SW480 (cell line): ENCODE measurements around the gene HOXB4.

Experiments
- DNase-seq: peaks from one replicate; pipeline ENCODE4 v3.0.0-alpha.2; 2016; ENCODE audit warnings: low spot score

HOXB4 gene

DNA sequence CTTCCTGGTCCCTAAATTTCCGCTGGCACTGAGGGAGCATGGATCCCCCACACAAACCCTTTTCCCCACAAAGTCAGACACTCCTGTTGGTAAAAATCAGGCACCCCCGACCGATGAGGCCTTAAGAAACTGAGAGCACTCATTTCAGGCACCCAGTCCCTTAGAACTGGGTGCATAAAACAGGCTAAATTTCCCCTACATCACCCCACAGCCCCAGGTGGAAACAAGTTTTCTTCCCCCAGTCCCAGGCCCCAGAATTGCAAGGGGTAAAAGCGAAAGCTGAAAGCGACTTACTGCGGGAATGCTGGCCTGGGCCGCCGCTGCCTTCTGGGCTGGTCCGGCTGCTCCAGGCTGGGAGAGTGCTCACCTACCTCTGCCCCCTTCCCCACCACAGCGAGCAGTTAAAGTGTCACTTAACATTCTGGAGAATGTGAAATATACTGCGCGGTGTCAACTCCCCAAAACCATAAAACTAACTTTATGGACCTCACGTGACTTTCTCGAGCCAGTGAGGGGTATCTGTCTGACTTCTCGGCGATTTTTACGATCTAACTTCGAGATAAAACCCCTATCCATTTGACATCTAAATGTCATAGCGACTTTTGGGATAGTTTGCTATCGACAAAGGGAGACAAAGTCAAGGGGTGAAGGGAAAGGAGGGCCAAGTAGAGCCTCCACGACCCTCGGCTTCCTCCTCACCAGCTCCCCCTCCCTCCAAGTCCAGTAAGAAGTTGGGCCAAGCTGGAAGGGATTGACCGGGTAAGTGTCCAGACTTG lies 11.9 kb upstream of the HOXB4 start, which contains the start of gene HOXB3:
TSS of gene HOXB3 (minus strand) at position 411 of the 776 bp plus-strand sequence. CDS start 37,767 bp downstream, outside the sequence.
- peak; percentile 88 for DNase-seq

DNA sequence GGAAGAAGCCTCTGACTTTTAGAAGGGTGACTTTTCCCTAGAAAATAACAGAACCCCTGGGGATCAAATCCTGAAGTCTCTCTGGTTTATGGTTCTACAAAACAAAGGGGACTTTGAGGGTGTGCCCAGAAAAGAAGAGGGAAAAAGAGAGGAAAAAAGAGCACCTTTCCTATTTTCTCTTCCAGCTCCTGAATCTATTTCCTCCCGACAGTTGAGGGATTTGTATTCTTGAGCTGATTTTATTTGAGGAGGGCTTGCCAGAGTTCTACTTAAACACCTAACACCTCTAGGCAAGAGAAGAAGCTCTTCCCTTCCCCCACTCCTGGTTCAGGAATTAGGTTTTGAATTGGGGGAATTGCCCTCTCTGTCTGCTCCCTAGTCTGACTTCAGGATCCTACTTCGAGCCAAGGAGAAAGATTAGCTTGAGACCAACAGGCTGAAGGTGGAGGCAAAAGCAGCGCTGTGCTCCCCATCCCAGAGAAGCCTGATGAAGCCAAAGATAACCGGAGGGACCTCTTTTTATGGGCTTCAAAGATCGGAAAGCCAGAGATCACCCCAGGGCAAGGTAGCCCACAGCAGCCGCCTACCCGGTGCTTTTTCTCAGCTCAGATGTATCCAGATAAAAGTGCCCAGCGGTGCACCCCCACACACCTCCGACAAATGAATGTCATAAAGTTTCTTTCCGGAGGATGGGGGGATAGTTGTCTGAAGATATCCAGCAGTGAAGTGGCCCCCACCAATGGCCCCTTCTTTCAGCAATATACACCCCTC lies 11.1 kb upstream of the HOXB4 start:
- DNase-seq, result peak; percentile 29

DNA sequence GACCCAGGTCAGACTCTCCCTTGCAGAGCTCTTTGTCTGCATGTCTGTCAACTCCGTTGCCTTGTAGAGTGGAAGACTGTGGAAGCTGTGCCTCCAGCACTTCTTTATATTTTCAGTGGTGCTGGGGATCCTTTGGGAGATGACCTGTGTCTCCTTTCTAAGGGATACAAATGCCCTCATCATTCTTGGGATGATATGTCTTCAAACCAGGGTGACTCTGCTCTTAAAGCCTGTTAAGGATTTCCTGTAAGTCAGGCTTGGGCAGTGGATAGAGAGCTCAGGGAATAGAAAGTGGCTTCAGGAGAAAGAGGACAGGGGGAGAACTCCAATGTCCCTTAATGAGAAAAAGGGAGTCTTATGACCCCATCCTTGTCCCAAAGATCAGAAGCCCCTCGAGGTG lies 10.4 kb upstream of the HOXB4 start:
- DNase-seq, result peak; percentile 34

DNA sequence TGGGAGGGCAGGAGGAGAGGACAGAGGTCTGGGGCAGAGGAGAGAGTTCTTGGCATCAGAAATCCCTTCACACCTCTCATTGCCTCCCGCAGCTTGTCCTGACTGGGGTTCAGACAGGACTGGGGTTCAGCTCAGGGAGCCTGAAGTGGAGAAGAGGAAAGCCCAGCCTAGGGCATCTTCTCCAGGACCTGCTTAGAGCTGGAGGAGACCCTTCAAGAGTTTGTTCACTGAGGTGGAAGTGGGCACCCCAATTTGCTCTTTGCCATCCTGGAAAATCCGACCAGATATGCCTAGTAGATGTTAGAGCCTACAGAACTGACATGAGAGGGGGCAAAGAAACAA lies 9.9 kb upstream of the HOXB4 start:
- DNase-seq, result no peak

DNA sequence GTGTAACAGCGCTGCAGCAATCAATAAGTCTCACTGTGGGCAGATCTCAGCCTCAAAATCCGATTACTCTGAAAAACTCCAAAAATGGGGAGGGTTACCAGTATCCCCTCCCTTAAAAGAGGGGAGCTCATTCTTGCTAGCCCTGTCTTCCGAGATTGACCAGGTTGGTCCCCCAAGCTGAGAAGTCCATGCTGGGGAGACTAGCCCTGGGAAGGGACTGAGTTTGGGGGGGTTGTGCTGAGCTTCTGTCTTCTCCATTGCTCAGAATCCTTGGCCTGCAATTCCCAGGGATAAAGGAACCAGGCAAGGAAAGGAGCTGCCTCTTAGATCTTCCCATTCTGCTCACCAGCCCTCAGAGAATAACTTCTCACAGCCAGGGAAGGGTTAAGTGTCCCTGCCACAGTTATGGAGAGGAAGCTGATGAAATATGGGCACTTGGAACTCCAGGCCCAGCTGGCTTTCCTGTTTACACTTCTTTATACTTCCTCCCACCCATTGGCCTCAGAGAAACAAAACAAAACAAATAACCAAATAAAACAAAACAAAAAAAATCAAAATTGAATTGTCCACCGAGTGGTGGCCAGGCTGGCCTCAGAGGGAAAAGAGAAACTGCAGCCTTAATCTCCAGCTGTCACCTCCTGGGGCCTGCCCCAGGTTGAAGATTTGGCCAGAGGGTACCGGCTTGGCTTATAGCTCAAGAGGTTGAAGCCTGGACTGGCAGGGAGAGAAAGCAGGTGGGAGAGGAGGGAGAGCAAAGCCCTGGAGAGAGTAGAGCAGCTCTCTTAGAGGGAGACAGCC lies 9.3 kb upstream of the HOXB4 start:
- DNase-seq, result peak; percentile 79

DNA sequence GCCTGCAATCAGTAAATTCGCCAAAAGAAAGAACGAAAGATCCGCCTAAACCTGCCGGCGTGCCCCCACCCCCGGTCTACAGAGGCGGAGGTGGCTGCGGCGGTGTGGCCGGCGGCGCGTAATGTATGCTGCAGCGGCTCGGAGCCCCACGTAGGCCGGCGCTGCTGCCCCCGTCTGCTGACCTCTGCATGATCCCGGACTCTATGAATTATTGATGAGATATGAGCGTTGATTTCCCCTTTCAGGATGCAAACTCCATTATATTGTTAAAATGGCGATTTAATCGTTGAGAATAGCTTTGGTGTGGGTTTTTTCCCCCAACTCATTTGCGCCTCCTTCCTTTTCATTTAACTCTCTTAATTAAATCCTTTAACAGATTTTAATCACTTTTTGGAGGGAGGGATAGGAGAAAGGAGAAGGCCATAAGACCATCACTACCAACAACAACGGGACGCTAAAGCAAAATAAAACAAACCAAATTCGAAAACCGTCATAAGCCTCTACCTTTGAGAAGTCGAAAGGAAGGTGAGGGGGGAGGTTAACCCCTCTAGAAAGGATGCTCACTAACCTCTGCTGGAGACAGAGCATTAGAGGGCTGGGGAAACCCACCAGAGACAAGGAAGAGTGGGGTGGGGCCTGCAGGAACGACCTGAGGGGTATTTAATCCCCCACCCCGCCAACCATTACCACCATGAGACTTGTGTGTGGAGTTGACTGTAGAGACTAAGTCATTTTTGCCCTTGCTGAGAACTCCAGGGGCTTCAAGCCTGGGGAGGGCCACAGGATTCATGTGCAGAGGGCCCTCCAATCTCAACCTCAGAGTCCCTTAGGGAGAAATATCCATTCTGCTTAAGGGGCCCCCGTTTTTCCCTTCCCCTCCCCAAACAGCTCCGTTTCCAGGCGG lies 8.5 kb upstream of the HOXB4 start:
- DNase-seq, result peak; percentile 53

DNA sequence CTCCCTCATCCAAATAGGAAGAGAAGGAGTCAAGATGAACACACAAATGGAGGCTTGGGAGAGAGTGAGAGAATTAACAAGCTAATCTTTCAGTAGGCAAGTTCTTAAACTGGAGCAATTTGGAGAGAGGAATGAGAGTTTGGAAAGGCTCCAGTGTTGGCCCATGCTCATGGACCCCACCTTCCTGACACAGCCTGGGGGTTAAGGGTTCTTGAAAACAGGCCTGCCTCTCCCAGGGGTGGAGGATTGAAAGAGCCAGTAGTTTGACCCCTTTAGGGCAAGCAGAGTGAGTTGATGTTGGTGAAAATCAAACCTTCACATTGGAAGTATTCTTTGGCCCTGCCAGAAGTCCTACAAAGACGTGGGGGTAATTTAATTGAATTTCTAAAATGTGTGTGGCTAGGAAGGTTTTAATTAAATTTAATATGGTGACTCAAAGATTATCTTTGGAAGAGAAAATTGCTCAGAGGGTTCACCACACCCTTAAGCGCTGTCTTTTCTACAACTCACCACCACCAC lies 6.1 kb upstream of the HOXB4 start:
- no peak for DNase-seq

DNA sequence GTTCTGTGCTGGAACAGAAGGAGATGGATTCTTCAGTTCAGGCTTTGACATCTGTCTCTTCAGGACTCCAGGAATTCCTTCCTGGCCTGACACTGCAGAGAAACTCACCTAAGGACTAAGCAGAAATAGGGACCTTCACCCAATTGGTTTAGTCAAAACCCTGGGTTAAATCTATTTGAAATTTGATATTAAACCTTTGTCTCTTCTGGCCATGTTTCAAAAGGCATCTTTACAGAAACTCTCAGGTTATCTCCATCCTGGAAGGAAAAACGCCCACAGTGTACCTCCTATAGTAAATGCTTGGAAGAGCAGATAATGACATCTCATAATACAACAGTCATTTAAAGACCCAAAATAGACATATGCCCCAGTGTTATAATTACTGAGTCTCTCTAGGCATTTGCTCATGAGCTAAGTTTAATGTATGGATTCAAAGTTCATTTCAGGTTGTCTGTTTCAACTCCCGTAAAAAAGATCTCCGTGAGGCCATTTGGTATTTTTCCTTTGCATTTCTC lies 5.6 kb upstream of the HOXB4 start:
- DNase-seq, result no peak

DNA sequence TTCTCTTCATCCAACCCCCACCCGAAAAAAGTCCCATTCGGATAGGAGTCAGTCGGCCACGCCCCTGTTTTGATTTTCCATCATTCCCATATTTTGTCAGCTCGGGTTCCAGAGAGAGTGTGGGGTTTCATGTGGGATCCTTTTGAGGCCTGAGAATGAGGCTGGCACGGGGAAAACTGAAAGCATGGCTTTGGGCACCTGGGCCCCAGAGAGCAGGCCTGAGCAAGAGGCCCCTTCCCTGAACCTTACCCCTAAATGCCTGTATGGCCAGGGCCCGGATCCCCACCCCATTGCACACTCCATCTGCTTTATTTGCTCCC lies 4.6 kb upstream of the HOXB4 start:
- no peak for DNase-seq

DNA sequence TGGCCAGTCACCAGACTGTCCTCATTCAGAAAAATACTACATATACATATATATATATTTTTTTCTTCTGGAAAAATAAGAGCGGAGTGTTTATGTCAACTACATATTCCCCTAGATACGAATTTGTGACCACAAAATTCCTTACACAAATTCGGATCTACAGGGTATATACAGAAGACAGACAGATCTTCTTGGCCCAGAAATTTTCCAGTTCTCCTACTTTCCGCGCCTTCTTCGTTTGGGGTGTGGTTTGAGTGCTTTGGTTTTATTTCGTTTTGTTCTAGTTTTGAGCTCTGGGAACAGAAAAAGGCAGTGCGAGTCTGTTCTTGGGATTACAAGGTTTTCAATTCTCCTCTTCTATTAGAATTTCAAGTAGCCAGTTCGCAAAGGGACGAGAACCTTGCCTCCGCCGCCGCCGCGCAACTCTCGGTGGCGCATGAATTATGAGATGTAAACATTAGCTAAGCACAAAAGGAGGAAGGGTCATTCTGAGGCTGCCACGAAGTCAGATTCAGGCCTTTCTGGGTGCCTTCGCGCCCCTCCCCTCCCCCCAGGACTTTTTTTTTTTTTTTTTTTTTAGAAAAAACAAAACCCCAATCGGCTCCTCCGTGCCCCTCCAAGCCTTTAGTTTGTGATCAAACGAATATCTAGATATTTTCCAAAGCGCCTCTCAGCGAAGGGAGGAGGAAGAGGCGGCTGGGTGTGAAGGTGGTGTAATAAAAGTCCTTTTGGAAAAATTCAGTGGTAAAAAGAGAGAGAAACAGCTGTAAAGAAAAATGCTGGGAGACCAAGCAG lies 1.8 kb upstream of the HOXB4 start:
- DNase-seq, result peak; percentile 43

DNA sequence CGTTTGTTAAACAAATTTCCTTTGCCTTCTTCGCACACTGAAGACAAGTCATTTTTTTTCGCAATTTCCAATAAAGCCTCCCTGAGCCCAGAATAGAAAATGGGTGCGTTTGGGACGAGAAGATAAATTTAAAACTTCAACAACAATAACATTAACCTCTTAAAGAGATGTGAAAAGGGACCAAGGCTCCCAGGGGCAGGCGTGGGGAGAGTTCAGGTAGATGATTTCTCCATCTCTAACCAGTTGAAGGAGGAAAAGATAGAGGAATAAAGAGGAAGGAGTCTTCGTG lies 1.3 kb upstream of the HOXB4 start:
- no peak for DNase-seq

DNA sequence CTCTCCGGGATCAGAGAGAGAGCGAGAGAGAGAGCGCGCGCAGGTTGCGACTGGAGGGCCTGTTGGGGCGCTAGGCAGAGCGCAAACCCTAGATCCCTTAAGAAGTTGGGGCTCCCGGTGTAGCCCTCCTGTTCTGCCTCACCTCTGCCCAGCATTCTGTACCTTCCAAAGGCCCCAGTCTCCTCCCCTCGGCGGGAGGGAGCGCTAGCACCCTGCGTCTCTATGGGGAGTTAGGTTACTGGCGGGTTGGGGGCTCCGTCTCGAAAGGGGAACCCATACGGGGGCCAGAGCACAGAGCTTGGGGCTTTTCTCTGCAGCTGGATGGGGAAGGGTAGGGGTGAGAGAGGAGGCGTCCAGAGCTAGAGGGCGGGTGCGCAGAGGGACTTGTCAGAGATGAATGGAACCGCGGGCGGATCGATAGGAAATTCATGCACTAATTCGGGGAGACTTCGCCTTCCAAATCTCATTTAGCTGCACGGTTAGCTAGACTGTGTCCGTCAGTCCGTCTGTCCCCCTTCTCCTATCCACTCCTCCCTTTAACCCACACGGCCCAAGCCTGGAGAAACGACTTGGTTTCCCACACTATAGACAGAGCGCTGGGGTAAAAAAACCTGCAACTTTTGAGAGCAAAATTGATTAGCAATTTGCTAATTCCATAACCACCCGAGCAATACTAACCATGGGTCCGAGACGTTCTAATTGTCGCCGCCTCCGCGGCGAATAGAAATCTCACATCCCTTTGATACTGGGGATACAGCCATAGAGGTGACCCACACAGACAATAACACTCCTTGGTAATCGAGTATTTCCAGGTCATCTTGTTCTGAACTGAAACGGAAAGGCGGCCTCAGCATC lies 693 bp upstream of the HOXB4 start:
- peak; percentile 36 for DNase-seq

DNA sequence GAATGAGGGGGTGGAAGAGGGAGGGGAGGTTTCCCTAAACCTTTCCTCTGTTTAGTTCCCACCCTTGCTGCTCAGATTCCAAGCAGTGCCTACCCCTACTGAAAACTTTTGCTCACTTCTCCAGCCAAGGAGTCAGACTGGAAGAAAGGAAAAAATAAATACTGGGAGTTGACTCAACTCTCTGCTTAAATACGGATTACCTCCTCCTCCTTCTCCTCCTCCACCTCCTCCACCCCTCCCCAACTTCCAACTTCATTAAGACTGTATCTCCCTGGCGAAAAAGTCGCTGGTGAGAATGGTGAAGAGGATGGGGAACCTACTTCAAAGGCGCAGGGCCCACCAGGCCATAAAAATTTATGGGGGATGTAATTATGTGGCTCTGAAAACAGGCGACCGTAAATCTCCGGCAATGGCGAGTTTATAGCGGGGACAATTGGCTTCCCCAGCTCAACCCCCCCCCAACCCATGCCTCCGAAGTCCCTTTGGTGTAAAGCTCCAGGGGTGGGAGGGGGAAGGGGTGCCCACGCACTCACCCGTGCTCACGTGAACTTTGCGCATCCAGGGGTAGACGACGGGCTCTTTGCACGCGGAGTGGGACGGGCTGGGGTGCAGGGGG lies 712 bp downstream of the HOXB4 start:
- peak; percentile 72 for DNase-seq

DNA sequence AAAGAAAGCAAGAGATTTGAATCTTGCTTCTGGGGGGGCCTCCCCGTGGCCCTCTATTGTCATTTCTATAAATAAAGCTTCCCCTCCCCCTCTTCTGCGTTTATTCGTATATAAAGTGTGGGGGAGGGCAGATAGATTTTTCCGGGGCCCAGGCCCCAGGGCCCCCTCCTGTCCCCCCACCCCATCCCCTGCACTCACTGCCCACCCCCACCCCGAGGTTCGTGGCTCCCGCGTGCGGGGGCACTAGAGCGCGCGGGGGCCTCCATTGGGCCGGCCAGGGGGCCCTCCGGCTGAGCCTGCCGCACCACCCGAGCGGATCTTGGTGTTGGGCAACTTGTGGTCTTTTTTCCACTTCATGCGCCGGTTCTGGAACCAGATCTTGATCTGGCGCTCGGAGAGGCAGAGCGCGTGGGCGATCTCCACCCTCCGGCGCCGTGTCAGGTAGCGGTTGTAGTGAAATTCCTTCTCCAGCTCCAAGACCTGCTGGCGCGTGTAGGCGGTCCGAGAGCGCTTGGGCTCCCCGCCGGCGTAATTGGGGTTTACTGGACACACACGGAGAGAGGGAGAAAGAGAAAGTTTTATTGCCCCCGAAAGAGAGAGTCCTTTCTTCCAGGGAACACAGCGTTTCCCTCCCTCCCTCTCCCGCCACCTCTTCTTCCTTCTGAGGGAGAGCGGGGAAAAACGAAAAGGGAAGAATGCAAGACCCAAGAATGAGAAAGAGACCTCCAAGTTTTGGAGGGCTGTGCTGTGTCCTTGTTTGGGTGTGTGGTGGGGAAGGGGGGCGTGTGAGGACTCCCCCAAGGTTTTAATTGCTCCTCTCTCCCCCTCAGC lies 1.5 kb downstream of the HOXB4 start:
- peak; percentile 76 for DNase-seq

DNA sequence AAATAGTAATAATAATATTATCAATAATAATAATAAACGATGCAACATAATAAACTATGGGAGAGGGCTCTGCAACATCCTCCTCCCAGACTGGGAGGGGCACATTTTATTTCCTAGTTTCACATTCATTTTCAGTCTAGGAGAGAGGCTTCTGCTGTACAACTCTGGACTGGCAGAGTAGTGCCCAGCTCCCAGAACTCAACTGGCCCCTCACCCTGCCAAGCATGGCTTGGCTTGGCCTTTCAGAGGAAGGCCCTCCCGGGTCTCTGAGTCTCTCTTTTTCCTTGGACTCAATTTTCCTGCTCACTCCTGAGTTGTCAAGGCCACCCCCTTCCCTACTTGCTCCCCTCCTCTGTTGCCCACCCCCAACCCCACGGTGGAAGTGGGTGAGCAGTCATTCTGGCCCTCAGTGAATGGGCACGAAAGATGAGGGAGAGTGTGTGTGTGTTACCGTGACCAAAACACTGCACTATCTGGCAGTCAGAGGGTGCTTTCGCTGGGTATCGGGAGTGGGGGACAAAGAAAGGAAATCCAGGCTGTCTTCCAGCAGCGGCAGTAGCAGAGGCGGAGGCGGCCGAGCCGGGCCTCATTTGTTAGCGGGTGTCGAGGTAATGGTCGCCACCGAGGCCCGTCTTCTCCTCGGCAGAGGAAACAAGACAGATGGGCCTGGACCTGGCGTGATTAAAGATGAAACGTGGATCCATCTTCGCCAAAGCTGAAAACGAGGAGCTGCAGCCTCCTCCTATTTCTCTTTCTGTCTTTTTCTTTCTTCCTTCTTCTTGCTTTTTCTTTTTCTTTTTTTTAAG lies 2.3 kb downstream of the HOXB4 start:
- no peak for DNase-seq

DNA sequence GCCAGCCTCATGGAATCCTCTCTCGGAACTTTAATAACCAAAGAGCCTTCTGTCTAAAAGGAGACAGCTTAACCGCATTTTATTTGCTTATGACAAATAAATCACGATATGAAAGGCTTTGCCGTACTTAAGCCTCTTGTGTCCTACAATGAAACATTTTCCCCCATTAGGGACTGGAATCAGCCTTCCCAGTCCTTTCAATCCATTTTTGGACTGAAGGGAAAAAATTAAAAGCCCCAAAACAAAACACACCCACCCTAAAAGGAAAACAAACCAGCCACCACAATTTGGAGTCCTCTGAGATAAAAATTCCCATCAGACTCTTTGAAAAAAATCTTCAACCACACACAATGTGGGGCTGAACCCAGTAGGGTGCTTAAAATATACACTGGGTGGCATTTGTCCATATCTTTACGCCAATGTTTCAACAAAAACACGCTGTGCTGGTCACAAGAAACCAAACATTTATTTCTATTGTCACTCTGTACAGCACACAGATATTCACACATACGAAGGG lies 3.0 kb downstream of the HOXB4 start:
- peak; percentile 44 for DNase-seq

DNA sequence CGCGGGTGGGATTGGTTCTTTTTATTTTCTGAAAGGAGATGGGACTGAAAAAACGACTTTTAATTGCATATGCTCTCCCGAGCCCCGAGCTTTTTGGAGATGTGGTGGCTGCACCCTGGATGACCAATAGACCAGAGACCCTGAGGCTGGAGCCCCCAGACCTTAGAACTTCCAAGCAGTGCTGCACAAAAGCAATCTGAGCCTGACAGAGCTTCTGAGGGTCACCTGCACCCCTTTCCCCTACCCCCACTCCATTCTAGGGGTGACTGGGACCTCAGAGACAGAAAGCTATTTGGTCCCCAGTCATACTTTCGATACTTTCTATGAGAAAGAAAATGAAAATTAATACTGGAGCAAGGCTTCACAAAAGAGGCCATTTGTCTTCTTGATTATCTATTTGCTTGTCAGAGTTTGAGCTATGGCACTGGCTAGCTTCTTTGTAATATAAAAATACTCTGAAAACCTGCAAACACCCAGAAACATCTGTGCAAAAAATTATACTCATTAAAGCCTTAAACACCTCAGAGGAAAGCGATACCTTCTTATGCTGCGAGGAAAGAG lies 3.6 kb downstream of the HOXB4 start:
- no peak for DNase-seq
